K562 (cell line): Measurements from ENCODE around the gene PTTG2. TPM values are rescaled to one million over a fixed set of nuclear protein-coding genes. Genes with fewer than 3 reads are reported as not detected.

Experiments
- ATAC-seq: fragments of 200-7000 bp; cut with Tn5 transposase; 3 replicates; pipeline ENCODE4 v1.9.1; 2020; ENCODE audit warnings: moderate library complexity
- BruUV-seq: library from RNA; stranded (reverse); fragments of 400-500 nt; replicated peaks from 2 replicates; lab custom pipeline; 2021; lab: Mats Ljungman, UMichigan
- CTCF ChIA-PET: fragments of 300-600 bp; formaldehyde crosslinking; extraction: SDS; loops from one replicate; lab custom pipeline; 2021; ENCODE audit warnings: low intra/inter-chr PET ratio; lab: Yijun Ruan, JAX
- POLR2A ChIA-PET: fragments of 300-600, 350-650 bp; sonication (Branson Sonifier 250); formaldehyde crosslinking; extraction: SDS; loops from one replicate; lab custom pipeline; 2021; ENCODE audit warnings: antibody characterized with exemption, inconsistent platforms; lab: Yijun Ruan, JAX
- DNase-seq, 4 experiments: peaks; one replicate each; pipeline versions ENCODE4 v3.0.0 to v3.0.0-alpha.2; 2011 to 2018; ENCODE audit warnings: low spot score in 3 of 4, mixed read lengths in 3 of 4; ENCODE audit errors: extremely low read depth in 1 of 4
- FAIRE-seq: peaks from 2 replicates; lab custom pipeline; 2011; peaks lifted over from hg19 to GRCh38; lab: Jason Lieb, UNC
- H2AFZ ChIP-seq: 2 replicates; pipeline ENCODE4 v1.6.0; 2011; ENCODE audit warnings: low read depth, low read length, control low read depth, inconsistent platforms
- H3K27ac ChIP-seq: fragments of 200-600 bp; 3 replicates; pipeline ENCODE4 v1.8.0; 2011; ENCODE audit warnings: low read depth, mild to moderate bottlenecking, control low read depth, inconsistent platforms, low read length, moderate library complexity, mixed read lengths; ENCODE audit errors: extremely low read depth
- H3K27me3 ChIP-seq, 2 experiments: fragments of 300-600 bp in 1 of 2; 2 replicates in 1 of 2; 3 replicates in 1 of 2; pipeline versions ENCODE4 v1.6.0 to v1.8.0; 2011; ENCODE audit warnings: inconsistent platforms in 2 of 2, low read length in 2 of 2, mild to moderate bottlenecking in 1 of 2, mixed read lengths in 1 of 2, moderate library complexity in 1 of 2; ENCODE audit not compliant: control insufficient read depth in 2 of 2, insufficient read depth in 2 of 2
- H3K36me3 ChIP-seq: fragments of 300-600 bp; 3 replicates; pipeline ENCODE4 v1.8.0; 2011; ENCODE audit warnings: mild to moderate bottlenecking, low read length, inconsistent platforms; ENCODE audit not compliant: control insufficient read depth, insufficient read depth
- H3K4me1 ChIP-seq, 2 experiments: fragments of 200-600 bp in 1 of 2; replicated peaks in 1 of 2; 2 replicates in 1 of 2; 3 replicates in 1 of 2; pipeline versions ENCODE4 v1.5.1 to v1.8.0; 2011; ENCODE audit warnings: inconsistent platforms in 2 of 2, low read length in 2 of 2, mild to moderate bottlenecking in 1 of 2, mixed read lengths in 1 of 2, moderate library complexity in 1 of 2; ENCODE audit not compliant: control insufficient read depth in 2 of 2, insufficient read depth in 2 of 2
- H3K4me2 ChIP-seq: 2 replicates; pipeline ENCODE4 v1.6.1; 2011; ENCODE audit warnings: low read length, control low read depth, inconsistent platforms, mixed read lengths; ENCODE audit not compliant: insufficient read depth
- H3K4me3 ChIP-seq: fragments of 200-600 bp; sonication (generic), shearing (Covaris generic); 2 replicates; pipeline ENCODE4 v1.5.1; 2016; ENCODE audit warnings: control low read depth, inconsistent platforms
- H3K79me2 ChIP-seq: fragments of 200-600 bp; 3 replicates; pipeline ENCODE4 v1.8.0; 2011; ENCODE audit warnings: low read length, inconsistent platforms; ENCODE audit not compliant: control insufficient read depth, insufficient read depth
- H3K9ac ChIP-seq, 2 experiments: 2 replicates each; pipeline versions ENCODE4 v1.6.0 to v1.6.1; 2011; ENCODE audit warnings: low read depth in 2 of 2, low read length in 2 of 2, control low read depth in 1 of 2, inconsistent platforms in 1 of 2, mild to moderate bottlenecking in 1 of 2, mixed read lengths in 1 of 2; ENCODE audit not compliant: insufficient read depth in 1 of 2
- H3K9me1 ChIP-seq: one replicate; pipeline ENCODE4 v1.6.0; 2011; ENCODE audit warnings: inconsistent platforms, mild to moderate bottlenecking, low read length, moderate library complexity; ENCODE audit not compliant: control insufficient read depth, insufficient read depth
- H3K9me3 ChIP-seq: replicated peaks from 2 replicates; pipeline ENCODE4 v1.5.1; 2011; ENCODE audit warnings: low read depth, low read length, inconsistent platforms; ENCODE audit not compliant: control insufficient read depth, insufficient read depth
- H4K20me1 ChIP-seq: replicated peaks from 2 replicates; pipeline ENCODE4 v1.6.1; 2011; ENCODE audit warnings: low read length, inconsistent platforms, mixed read lengths; ENCODE audit not compliant: control insufficient read depth, insufficient read depth
- CREM ChIP-seq: IDR thresholded peaks from 2 replicates; pipeline ENCODE4 v1.6.1; 2014; ENCODE audit warnings: antibody characterized with exemption, low read depth
- HDGF ChIP-seq: fragments of 450-650 bp; IDR thresholded peaks from 2 replicates; pipeline ENCODE4 v1.6.1; 2016
- RUNX1 ChIP-seq: sonication (generic); IDR thresholded peaks from 2 replicates; pipeline ENCODE4 v1.6.1; 2016; ENCODE audit warnings: antibody characterized with exemption, low read depth
- ZNF24 ChIP-seq: fragments of 450-650 bp; IDR thresholded peaks from 2 replicates; pipeline ENCODE4 v1.6.1; 2016
- ZNF282 ChIP-seq: sonication (generic); formaldehyde crosslinking; IDR thresholded peaks from 2 replicates; pipeline ENCODE4 v1.8.1; 2023; ENCODE audit warnings: missing genetic modification reagents
- ZNF589 ChIP-seq: fragments of 200-800 bp; sonication (Bioruptor generic); IDR thresholded peaks from 2 replicates; pipeline ENCODE4 v1.6.1; 2016; ENCODE audit warnings: low read depth, missing genetic modification characterization, missing compliant biosample characterization
- ZNF699 ChIP-seq: fragments of 250-450 bp; sonication (Bioruptor Pico); IDR thresholded peaks from 2 replicates; pipeline ENCODE4 v1.8.0; 2021; ENCODE audit warnings: mild to moderate bottlenecking, moderate library complexity; ENCODE audit not compliant: insufficient replicate concordance
- WGBS: fragments of 100-300 bp; shearing (Covaris generic); methylation state at CpG from one replicate; pipeline ENCODE4 v1.1.6; 2016; ENCODE audit warnings: low coverage, mixed read lengths; ENCODE audit not compliant: insufficient coverage; ENCODE audit errors: missing lambda C conversion rate; 5-methylcytosine and 5-hydroxymethylcytosine counted together
- in situ Hi-C: fragments of 300-500 bp; cut with MboI; formaldehyde crosslinking; loops from 4 replicates; pipeline ENCODE4 v1.15.0; 2018; ENCODE audit warnings: inconsistent platforms, mixed read lengths
- intact Hi-C: fragments of 100-400 bp; cut with micrococcal nuclease; formaldehyde crosslinking; loops from 2 replicates; pipeline ENCODE4 v1.14.2; 2022
- polyA plus RNA-seq, 8 experiments: library from polyadenylated mRNA; depleted of rRNA in 4 of 8; stranded (reverse) in 5 of 8; unstranded in 3 of 8; fragments of >200 nt; fragmentation: Nextera tagmentation in 2 of 8; fragmentation: Illumina TruSeq in 1 of 8; extraction: Ambion mirVana in 2 of 8; extraction: Trizol in 1 of 8; gene quantifications; 2 replicates each; pipeline versions ENCODE4 v1.2.1 to v1.2.3, GENCODE V29; 2011 to 2014; ENCODE audit warnings: inconsistent platforms in 1 of 8, missing spikeins in 1 of 8
- total RNA-seq, 7 experiments: library from RNA; depleted of rRNA in 6 of 7; stranded (reverse); fragments of >200 nt in 6 of 7; fragmentation: Illumina TruSeq in 2 of 7; extraction: Trizol in 2 of 7; gene quantifications; 2 replicates each; pipeline versions ENCODE4 v1.2.1 to v1.2.3, GENCODE V29; 2011 to 2021; ENCODE audit warnings: low replicate concordance in 1 of 7
- TF ChIP-seq, protein P1 (sequence below): fragments of 450-650 bp; formaldehyde crosslinking; IDR thresholded peaks from 2 replicates; pipeline ENCODE4 v1.4.0; 2020; ENCODE audit warnings: mild to moderate bottlenecking, moderate library complexity

The PTTG2 gene
- total and polyA plus RNA-seq, 9 of the 15 experiments (the other 6 are each of a cell fraction or from before 2014, with no cell fraction given): not detected

DNA sequence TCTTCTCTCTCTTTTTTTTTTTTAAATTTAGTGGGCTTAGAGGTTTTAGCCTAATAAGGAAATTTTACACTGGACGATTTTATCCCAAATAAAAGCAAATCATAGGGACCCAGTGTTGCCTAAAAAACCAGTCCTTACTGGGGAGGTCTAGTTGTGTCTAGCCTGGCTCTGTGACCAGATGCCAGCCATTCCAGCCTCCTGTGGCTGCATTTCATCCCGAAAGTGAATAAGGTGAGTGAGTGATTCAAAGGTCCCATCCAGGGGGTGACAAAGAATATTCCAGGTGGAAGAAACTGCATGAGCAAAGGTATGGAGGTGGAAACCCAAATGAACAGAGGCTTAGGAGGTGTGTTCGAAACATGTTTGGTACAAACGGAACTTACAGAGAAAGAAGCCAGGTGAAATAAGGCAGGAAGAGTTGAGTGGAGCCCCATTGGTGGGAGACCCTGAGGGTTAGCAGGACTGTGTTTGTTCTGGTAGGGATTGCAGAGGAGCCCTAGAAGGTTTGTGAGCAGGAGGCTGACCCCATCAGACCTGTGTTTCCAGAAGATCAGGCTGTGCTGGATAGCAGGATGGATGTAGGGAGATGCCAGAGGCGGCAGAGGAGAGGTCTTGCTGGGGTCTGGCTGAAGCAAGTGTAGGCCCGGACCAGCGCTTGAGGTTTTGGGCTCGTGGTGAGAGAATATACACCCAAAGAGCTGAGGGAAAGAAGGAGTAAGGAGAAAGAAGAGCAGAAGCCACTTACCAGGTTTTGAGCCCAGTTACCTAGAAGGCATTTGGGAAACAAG is 31.6 kb downstream of the PTTG2 start:
- no peaks in the 10 kb centered on the region for H3K36me3 ChIP-seq
- H3K27ac ChIP-seq: no peak overlapping the region
- H3K9me1 ChIP-seq: no peaks in the 10 kb centered on the region
- H3K4me3 ChIP-seq: no peak overlapping the region
- H2AFZ ChIP-seq: no peak overlapping the region
- no peaks in the 10 kb centered on the region; the same call in 1 of the 2 replicates for H4K20me1 ChIP-seq
- H3K4me1 ChIP-seq: peaks cover 3 to 7% of the 10 kb centered on the region in 2 experiments; a peak in 3 of 5 replicates
- intact Hi-C loops: no loop called here
- no peaks in the 10 kb centered on the region for H3K79me2 ChIP-seq
- H3K27me3 ChIP-seq: peaks cover 6 to 8% of the 10 kb centered on the region in 2 experiments; a peak in 3 of 5 replicates
- ChIA-PET CTCF (no interaction called here), POLR2A (no interaction called here)
- WGBS: 12% methylated on average over 8 of the region's 8 CpGs
- no peak for FAIRE-seq
- no peak overlapping the region for H3K9ac ChIP-seq
- TF ChIP-seq CREM (no peak), RUNX1 (no peak), ZNF282 (CRISPR knock-in tag) (no peak), ZNF699 (no peak), ZNF24 (no peak), ZNF589 (CRISPR knock-in tag) (no peak), HDGF (no peak)
- TF ChIP-seq, protein P1, sequence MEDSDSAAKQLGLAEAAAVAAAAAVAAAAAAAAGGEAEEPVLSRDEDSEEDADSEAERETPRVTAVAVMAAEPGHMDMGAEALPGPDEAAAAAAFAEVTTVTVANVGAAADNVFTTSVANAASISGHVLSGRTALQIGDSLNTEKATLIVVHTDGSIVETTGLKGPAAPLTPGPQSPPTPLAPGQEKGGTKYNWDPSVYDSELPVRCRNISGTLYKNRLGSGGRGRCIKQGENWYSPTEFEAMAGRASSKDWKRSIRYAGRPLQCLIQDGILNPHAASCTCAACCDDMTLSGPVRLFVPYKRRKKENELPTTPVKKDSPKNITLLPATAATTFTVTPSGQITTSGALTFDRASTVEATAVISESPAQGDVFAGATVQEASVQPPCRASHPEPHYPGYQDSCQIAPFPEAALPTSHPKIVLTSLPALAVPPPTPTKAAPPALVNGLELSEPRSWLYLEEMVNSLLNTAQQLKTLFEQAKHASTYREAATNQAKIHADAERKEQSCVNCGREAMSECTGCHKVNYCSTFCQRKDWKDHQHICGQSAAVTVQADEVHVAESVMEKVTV (CRISPR knock-in tag): no peak
- H3K9me3 ChIP-seq: no peaks in the 10 kb centered on the region
- no peak for ATAC-seq
- no TSS peak for BruUV-seq
- no peak for DNase-seq
- in situ Hi-C loops: no loop called here
- H3K4me2 ChIP-seq: no peak overlapping the region
